ENCODE results near the gene PIEZO2.
"Not testable (repeated sequence)": the region's sequence is repeated elsewhere in the genome, so short reads cannot be mapped to it uniquely, and the experiment has no call there.

PIEZO2 gene

DNA sequence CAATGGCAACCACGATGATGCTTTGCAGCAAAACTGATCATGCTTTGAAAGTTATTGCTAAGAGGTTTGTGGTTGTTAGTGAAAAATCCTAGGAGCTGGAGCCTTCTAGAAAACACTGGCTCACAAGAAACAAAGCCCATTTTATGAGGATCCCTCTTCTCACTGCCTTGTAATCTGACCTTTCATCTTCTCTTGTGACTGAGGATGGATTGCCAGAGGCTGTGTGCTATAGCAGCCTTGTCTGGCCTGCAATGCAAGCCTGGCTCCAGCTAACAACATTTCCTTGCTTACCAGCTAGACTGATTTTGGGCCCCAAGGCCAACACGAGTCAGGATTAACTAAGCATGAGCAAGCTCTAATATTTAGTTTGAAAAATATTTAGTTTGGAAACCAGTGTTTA, 13.1 kb downstream of the PIEZO2 start:
- no peaks in the 10 kb centered on the region for H3K4me1 Mint-ChIP-seq
- no peak for ATAC-seq
- no peak overlapping the region for H3K4me3 Mint-ChIP-seq
- no peak for DNase-seq
- H3K9me3 Mint-ChIP-seq: no peaks in the 10 kb centered on the region
- no peak overlapping the region for H3K27ac Mint-ChIP-seq
- no peaks in the 10 kb centered on the region for H3K27me3 Mint-ChIP-seq

DNA sequence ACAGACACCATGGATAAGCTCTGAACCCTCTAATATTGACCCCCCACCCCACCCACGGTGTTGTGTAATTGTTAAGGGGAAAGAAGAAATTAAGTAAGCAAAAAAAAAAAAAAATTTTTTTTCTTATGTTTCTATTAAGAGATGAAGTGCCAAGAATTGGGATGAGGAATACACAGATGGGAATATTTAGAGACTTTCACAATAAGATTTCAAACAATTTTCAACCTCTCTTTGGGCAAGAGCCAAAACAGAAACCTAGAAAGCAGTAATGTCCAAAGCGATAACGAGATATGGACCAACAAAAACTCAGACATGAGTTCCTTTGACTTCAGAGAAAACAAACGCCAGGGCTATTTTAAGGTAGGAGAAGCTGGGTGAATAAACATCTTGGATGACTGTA, 14.4 kb downstream of the PIEZO2 start:
- H3K4me3 Mint-ChIP-seq: no peak overlapping the region
- H3K9me3 Mint-ChIP-seq: no peaks in the 10 kb centered on the region
- DNase-seq: no peak
- H3K27me3 Mint-ChIP-seq: no peaks in the 10 kb centered on the region
- ATAC-seq: no peak
- no peaks in the 10 kb centered on the region for H3K4me1 Mint-ChIP-seq
- no peak overlapping the region for H3K27ac Mint-ChIP-seq

DNA sequence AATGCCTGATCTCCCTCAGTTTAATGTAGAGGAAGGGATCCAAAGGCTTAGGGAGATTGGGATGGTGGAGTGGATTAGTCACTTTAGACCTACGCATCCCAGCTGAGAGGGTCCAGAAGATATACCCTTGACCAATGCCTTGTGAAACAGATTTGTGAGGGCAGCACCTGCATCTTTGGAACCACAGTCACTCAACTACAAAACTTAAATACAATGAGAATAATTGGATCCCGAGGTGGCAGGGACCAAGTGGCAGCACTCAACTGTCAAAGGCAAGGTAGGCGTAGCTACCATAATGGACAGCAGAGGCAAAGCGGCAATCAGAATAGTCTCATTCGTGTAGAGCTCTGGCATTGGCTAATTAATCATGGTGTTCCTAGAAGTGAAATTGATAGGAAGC, 20.3 kb downstream of the PIEZO2 start:
- not testable (repeated sequence) for H3K27me3 Mint-ChIP-seq
- H3K9me3 Mint-ChIP-seq: peaks cover 6 to 19% of the 10 kb centered on the region in 2 donors

GRCh38 chr18:11125492-11126315, 23.7 kb downstream of the PIEZO2 start:
- Mint-ChIP-seq H3K27me3 (no peaks in the 10 kb centered on the region), H3K9me3 (peaks cover 6 to 19% of the 10 kb centered on the region in 2 donors), H3K4me3 (no peak overlapping the region), H3K4me1 (no peaks in the 10 kb centered on the region), H3K27ac (no peak overlapping the region)
- no peak for ATAC-seq
- DNase-seq: no peak

More for the DNA sequence above, 20.3 kb downstream of the PIEZO2 start:
- H3K27ac Mint-ChIP-seq, ATAC-seq, H3K4me3 Mint-ChIP-seq, DNase-seq, H3K4me1 Mint-ChIP-seq: not testable (repeated sequence)

DNA sequence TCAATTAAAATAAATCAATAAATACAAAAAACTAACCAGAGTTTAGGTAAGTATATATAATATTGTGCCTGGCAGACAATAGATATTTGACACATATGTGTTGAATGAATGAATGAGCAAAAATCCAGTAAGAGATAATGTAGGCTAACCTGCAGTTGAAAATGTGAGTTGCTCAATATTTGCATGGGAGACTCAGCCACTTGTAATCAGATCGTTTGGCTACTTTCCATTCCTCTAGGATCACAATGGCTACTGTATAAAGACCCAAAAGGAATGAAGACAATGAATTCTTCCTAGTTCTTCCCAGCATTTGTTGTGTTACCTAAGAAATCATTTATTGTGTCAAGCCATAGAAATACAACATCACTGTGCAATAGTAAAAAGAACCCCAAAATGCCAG, 25.3 kb downstream of the PIEZO2 start:
- H3K4me3 Mint-ChIP-seq: no peak overlapping the region
- peaks cover 6 to 17% of the 10 kb centered on the region in 2 donors for H3K9me3 Mint-ChIP-seq
- DNase-seq (no peak), ATAC-seq (no peak)
- H3K27ac Mint-ChIP-seq: no peak overlapping the region
- H3K27me3 Mint-ChIP-seq: no peaks in the 10 kb centered on the region
- no peaks in the 10 kb centered on the region for H3K4me1 Mint-ChIP-seq

DNA sequence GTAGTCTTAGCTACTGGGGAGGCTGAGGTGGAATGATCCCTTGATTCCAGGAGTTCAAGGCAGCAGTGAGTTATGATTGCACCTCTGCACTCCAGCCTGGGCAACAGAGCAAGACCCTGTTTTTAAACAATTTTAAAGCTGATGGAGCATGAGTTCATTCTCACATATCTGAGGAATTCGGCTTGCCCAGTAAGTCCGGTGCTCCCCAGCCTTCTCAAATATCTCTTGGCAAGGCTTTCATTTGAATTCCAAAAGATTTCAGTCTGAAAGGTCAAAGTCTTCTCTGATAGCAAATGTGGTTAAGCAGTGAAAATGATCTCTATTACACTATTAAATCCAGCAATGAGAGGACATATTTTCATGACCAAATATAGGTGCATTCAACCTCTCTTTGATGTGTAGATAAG, 27.9 kb downstream of the PIEZO2 start:
- Mint-ChIP-seq H3K9me3 (no peaks in the 10 kb centered on the region), H3K27me3 (no peaks in the 10 kb centered on the region), H3K4me1 (no peaks in the 10 kb centered on the region), H3K27ac (no peak overlapping the region), H3K4me3 (no peak overlapping the region)
- DNase-seq (no peak), ATAC-seq (no peak)

GRCh38 chr18:11119959-11120587, 29.3 kb downstream of the PIEZO2 start:
- no peak overlapping the region for H3K4me3 Mint-ChIP-seq
- no peaks in the 10 kb centered on the region for H3K27me3 Mint-ChIP-seq
- H3K4me1 Mint-ChIP-seq: no peaks in the 10 kb centered on the region
- no peak for DNase-seq
- H3K27ac Mint-ChIP-seq: no peak overlapping the region
- no peaks in the 10 kb centered on the region for H3K9me3 Mint-ChIP-seq
- ATAC-seq: no peak

DNA sequence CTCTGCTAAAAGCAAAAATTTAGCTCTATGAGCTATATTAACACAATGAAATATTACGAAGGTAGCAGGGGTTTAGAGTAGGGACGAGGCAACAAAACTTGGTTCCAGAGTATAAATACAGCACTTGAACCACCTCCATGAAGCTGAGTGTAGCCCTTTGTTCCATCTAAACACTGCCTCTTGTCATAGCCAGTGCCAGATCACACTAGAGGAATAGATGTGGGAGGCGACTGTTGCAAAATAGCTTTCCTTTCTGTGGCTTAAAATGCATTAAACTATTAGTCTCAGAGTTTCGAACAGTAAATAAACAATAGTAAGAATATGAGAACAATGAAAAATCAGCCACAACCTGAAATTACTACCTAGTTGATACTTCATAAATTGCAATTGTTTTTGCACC, 29.8 kb downstream of the PIEZO2 start:
- DNase-seq: no peak
- Mint-ChIP-seq H3K27me3 (no peaks in the 10 kb centered on the region), H3K4me3 (no peak overlapping the region), H3K9me3 (no peaks in the 10 kb centered on the region), H3K27ac (no peak overlapping the region), H3K4me1 (no peaks in the 10 kb centered on the region)
- no peak for ATAC-seq

DNA sequence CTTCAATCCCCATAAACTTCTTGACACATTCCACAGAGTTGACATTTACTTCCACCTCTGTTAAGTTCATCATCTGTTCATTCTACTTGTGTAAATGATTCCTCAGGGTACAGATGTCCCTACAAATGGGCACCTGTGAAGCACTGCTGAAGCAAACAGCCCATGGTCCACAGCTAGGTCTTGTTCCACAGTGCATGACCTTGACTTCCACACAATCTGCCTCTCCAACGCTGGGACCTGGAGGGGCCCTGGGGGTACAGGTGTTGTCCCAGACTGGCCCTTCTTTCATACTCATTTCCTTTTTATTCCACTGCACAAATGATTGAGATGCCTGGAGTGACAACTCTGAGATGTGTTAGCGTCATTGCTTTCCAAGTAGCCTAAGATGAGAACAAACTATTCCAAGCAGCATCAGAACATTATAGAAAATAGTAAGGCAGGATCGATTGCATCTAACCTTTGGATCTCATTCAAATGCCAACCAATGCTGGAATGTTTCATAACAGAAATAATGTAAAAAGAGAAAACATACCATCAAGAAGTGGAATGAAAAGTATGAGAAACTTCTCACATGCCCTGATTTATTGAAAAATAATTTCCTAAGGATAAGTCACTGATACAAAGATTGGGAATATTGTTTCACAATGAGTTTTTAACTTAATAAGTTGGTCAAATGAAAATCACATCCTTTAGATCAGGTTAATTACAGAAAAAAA, 31.2 kb downstream of the PIEZO2 start:
- Mint-ChIP-seq H3K9me3 (no peaks in the 10 kb centered on the region), H3K4me3 (no peak overlapping the region), H3K4me1 (no peaks in the 10 kb centered on the region)

DNA sequence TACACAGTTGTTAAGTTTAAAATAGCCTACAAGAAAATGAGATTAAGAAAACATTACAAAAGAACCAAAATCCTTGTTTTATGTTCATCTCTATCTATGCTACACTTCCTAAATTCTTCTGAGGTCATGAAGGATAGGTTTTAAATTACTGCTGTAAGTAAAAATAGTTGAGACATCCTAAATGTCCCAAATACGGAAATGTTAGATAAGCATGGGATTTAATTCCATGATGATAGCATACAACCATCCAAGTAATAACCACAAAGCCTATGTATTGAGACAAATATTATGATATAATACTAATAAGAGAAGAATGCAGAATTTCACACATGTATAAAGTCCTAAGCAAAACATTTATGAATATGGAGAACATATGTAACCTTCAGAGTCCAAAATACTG, 34.1 kb downstream of the PIEZO2 start:
- no peak overlapping the region for H3K4me3 Mint-ChIP-seq
- H3K27ac Mint-ChIP-seq: no peak overlapping the region
- no peak for DNase-seq
- H3K27me3 Mint-ChIP-seq: no peaks in the 10 kb centered on the region
- H3K4me1 Mint-ChIP-seq: no peaks in the 10 kb centered on the region
- no peak for ATAC-seq
- no peaks in the 10 kb centered on the region for H3K9me3 Mint-ChIP-seq

More for the DNA sequence above, 31.2 kb downstream of the PIEZO2 start:
- Mint-ChIP-seq H3K27me3 (no peaks in the 10 kb centered on the region), H3K27ac (no peak overlapping the region)
- DNase-seq (no peak), ATAC-seq (no peak)

GRCh38 chr18:11114653-11115052, 34.7 kb downstream of the PIEZO2 start:
- no peak overlapping the region for H3K4me3 Mint-ChIP-seq
- H3K27ac Mint-ChIP-seq: no peak overlapping the region
- no peaks in the 10 kb centered on the region for H3K27me3 Mint-ChIP-seq
- ATAC-seq (no peak), DNase-seq (no peak)
- H3K9me3 Mint-ChIP-seq: no peaks in the 10 kb centered on the region
- no peaks in the 10 kb centered on the region for H3K4me1 Mint-ChIP-seq

DNA sequence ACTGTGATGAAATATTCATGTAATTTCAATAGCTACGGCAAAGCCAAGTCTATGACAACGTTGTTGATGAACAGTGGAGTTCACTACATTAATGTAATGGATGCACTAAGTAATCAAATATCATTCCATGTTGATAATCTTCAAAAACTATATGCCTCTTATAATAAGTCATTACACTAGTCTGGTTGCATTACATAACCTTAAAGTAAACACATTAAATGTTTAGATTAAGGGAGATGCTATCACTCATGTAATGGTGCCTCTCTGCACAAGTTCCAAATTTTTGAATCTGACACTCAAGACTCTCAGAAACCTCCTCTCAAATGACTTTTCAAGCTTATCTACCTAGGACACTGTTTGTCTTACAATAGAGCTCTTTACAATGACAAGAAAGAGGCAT, 35.4 kb downstream of the PIEZO2 start:
- Mint-ChIP-seq H3K27ac (no peak overlapping the region), H3K9me3 (no peaks in the 10 kb centered on the region), H3K4me1 (no peaks in the 10 kb centered on the region), H3K4me3 (no peak overlapping the region), H3K27me3 (no peaks in the 10 kb centered on the region)
- ATAC-seq (no peak), DNase-seq (no peak)

GRCh38 chr18:11113046-11113548, 36.3 kb downstream of the PIEZO2 start:
- H3K27me3 Mint-ChIP-seq: no peaks in the 10 kb centered on the region
- no peak overlapping the region for H3K4me3 Mint-ChIP-seq
- no peak overlapping the region for H3K27ac Mint-ChIP-seq
- no peaks in the 10 kb centered on the region for H3K4me1 Mint-ChIP-seq
- no peak for ATAC-seq
- no peak for DNase-seq
- H3K9me3 Mint-ChIP-seq: no peaks in the 10 kb centered on the region

DNA sequence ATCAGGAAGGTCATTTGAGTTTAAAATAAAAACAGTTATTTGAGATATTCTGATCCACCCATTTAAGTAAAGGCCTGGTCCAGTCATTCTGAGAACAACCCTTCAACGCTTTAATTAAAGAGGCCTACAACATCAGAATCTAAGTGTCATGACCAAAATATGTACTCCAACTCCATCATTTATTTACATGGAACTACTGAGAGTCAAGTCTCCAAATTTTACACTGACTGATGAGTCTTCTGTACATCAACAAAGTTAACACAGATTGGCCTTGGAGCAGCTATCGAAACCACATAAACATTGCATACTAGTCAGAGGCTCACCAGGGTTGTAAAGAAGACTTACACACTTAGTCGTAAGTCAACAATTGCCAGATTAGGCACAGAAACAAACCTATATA, 37.1 kb downstream of the PIEZO2 start:
- ATAC-seq: no peak
- no peaks in the 10 kb centered on the region for H3K9me3 Mint-ChIP-seq
- DNase-seq: no peak
- H3K27me3 Mint-ChIP-seq: no peaks in the 10 kb centered on the region
- no peak overlapping the region for H3K27ac Mint-ChIP-seq
- H3K4me1 Mint-ChIP-seq: no peaks in the 10 kb centered on the region
- no peak overlapping the region for H3K4me3 Mint-ChIP-seq

- ATAC-seq (no peak), DNase-seq (no peak)
- Mint-ChIP-seq H3K4me3 (no peak overlapping the region), H3K27ac (no peak overlapping the region), H3K4me1 (no peaks in the 10 kb centered on the region), H3K9me3 (no peaks in the 10 kb centered on the region), H3K27me3 (no peaks in the 10 kb centered on the region)
These were observed 38.9 kb downstream of the PIEZO2 start for GRCh38 chr18:11110509-11110908.

DNA sequence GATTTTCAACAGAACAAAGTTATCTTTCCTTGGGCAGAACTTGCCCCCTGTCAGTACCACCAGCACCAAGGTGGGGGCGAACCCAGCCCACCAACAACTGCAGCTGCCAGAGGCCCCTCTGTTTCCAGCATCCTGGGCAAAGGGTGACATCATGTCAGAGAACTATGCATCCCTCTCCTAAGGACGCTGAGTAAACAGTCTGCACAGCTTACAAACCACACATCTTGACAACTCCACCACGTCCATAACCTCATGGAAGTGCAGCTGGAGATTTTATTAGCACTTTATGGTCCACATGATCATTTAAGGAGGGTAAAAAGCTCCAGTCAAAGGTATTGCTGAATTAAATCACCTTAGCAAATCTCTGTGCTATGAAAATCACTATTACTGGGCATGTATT, 40.4 kb downstream of the PIEZO2 start:
- no peaks in the 10 kb centered on the region for H3K9me3 Mint-ChIP-seq
- no peak for DNase-seq
- H3K27me3 Mint-ChIP-seq: no peaks in the 10 kb centered on the region
- no peak for ATAC-seq
- H3K4me1 Mint-ChIP-seq: no peaks in the 10 kb centered on the region
- no peak overlapping the region for H3K27ac Mint-ChIP-seq
- H3K4me3 Mint-ChIP-seq: no peak overlapping the region
